Measurements from ENCODE around the gene BATF.
"Not testable (repeated sequence)": the region's sequence is repeated elsewhere in the genome, so short reads cannot be mapped to it uniquely, and the experiment has no call there.

Gene BATF

GRCh38 chr14:75522224-75522982, at the start of gene BATF:
Gene BATF, plus strand, starts transcription at chr14:75522469. Its CDS starts 214 bp downstream, at chr14:75522683.
- DNase-seq (ENCODE audit: low read depth) = peak; percentile 79

GRCh38 chr14:75474127-75474526, 48.1 kb upstream of the BATF start:
- DNase-seq (ENCODE audit: low read depth) = not testable (repeated sequence)

- DNase-seq (ENCODE audit: low read depth) = no peak
Observed at GRCh38 chr14:75476274-75476995, 45.8 kb upstream of the BATF start.

- no peak for DNase-seq (ENCODE audit: low read depth)
Observed at GRCh38 chr14:75477881-75478280, 44.4 kb upstream of the BATF start.

GRCh38 chr14:75479770-75480600, 42.3 kb upstream of the BATF start:
- DNase-seq (ENCODE audit: low read depth) = no peak

- DNase-seq (ENCODE audit: low read depth) = no peak
Observed at GRCh38 chr14:75482366-75482765, 39.9 kb upstream of the BATF start.

GRCh38 chr14:75484711-75485429, 37.4 kb upstream of the BATF start:
- DNase-seq (ENCODE audit: low read depth) = no peak

- no peak for DNase-seq (ENCODE audit: low read depth)
Observed at GRCh38 chr14:75486318-75486717, 36.0 kb upstream of the BATF start.

GRCh38 chr14:75487155-75487671, 35.1 kb upstream of the BATF start:
- no peak for DNase-seq (ENCODE audit: low read depth)

- DNase-seq (ENCODE audit: low read depth) = no peak
Observed at GRCh38 chr14:75489480-75489837, 32.8 kb upstream of the BATF start.

- no peak for DNase-seq (ENCODE audit: low read depth)
Observed at GRCh38 chr14:75491376-75491978, 30.8 kb upstream of the BATF start.

- DNase-seq (ENCODE audit: low read depth) = no peak
Observed at GRCh38 chr14:75492832-75493591, 29.3 kb upstream of the BATF start.

GRCh38 chr14:75493592-75494087, 28.6 kb upstream of the BATF start:
- DNase-seq (ENCODE audit: low read depth) = no peak

- no peak for DNase-seq (ENCODE audit: low read depth)
Observed at GRCh38 chr14:75494896-75495295, 27.4 kb upstream of the BATF start.

- no peak for DNase-seq (ENCODE audit: low read depth)
Observed at GRCh38 chr14:75495399-75495798, 26.9 kb upstream of the BATF start.

GRCh38 chr14:75495882-75496281, 26.4 kb upstream of the BATF start:
- DNase-seq (ENCODE audit: low read depth) = no peak

GRCh38 chr14:75496755-75497154, 25.5 kb upstream of the BATF start:
- no peak for DNase-seq (ENCODE audit: low read depth)

GRCh38 chr14:75497191-75497590, 25.1 kb upstream of the BATF start:
- DNase-seq (ENCODE audit: low read depth) = no peak

- DNase-seq (ENCODE audit: low read depth) = no peak
Observed at GRCh38 chr14:75497701-75498100, 24.6 kb upstream of the BATF start.

GRCh38 chr14:75499084-75499875, 23.0 kb upstream of the BATF start:
- no peak for DNase-seq (ENCODE audit: low read depth)

Measured in stimulated activated CD4-positive, alpha-beta T cell treated with anti-CD3 and anti-CD28 coated beads, Interleukin-2, amount 100 ng/mL, for 4 hours (primary cell).